Natural killer cell treated with Interleukin-12 subunit alpha and Interleukin-12 subunit beta and Interleukin-15 and Interleukin-18, amount 100 ng/mL, for 72 hours (primary cell): ENCODE data around the gene PRRT4. TPM values are rescaled to one million over a fixed set of nuclear protein-coding genes. Genes with fewer than 3 reads are reported as not detected.

ENCODE experiments used
- ATAC-seq, 2 donors: fragments of 150-1000 bp; cut with Tn5 transposase in 1 of 2; sonication (Bioruptor Pico), chemical (Tn5 transposase) in 1 of 2; 2 replicates each; pipeline ENCODE4 v1.10.0; 2021
- DNase-seq: peaks from one replicate; pipeline ENCODE4 v3.0.0; 2022; ENCODE audit warnings: low spot score
- H3K27ac Mint-ChIP-seq, 2 donors: 1 replicate in 1 of 2; 2 replicates in 1 of 2; pipeline ENCODE4 v1.8.0; 2022; ENCODE audit warnings: mixed read lengths in 2 of 2, mild to moderate bottlenecking in 1 of 2, moderate library complexity in 1 of 2
- H3K27me3 Mint-ChIP-seq, 2 donors: 1 replicate in 1 of 2; 2 replicates in 1 of 2; pipeline ENCODE4 v1.8.0; 2022; ENCODE audit warnings: mixed read lengths in 2 of 2
- H3K36me3 Mint-ChIP-seq: one replicate; pipeline ENCODE4 v1.8.0; 2022; ENCODE audit warnings: mixed read lengths
- H3K4me1 Mint-ChIP-seq, 2 donors: 1 replicate in 1 of 2; 2 replicates in 1 of 2; pipeline ENCODE4 v1.8.0; 2022; ENCODE audit warnings: low read depth in 2 of 2, mixed read lengths in 2 of 2, mild to moderate bottlenecking in 1 of 2
- H3K4me3 Mint-ChIP-seq: one replicate; pipeline ENCODE4 v1.8.0; 2022; ENCODE audit warnings: mixed read lengths
- H3K9me3 Mint-ChIP-seq: 2 replicates; pipeline ENCODE4 v1.8.0; 2022; ENCODE audit warnings: mixed read lengths
- total RNA-seq, 2 donors: library from RNA; stranded (reverse); gene quantifications; one replicate each; pipeline ENCODE4 v1.2.3, GENCODE V29; 2022

The PRRT4 gene
- total RNA-seq, 2 donors from 2014 or later, result not detected

GRCh38 chr7:128374041-128374440, 12.6 kb upstream of the PRRT4 start:
- no peaks in the 10 kb centered on the region for H3K36me3 Mint-ChIP-seq
- H3K9me3 Mint-ChIP-seq, result no peaks in the 10 kb centered on the region
- no peak overlapping the region for H3K4me3 Mint-ChIP-seq
- H3K27me3 Mint-ChIP-seq, result peaks cover 11 to 32% of the 10 kb centered on the region in 2 donors
- H3K27ac Mint-ChIP-seq, result no peak overlapping the region
- ATAC-seq (no peak), DNase-seq (no peak)
- H3K4me1 Mint-ChIP-seq, result no peaks in the 10 kb centered on the region

GRCh38 chr7:128373606-128374005, 12.1 kb upstream of the PRRT4 start:
- ATAC-seq (no peak), DNase-seq (no peak)
- H3K27me3 Mint-ChIP-seq, result peaks cover 11 to 32% of the 10 kb centered on the region in 2 donors
- no peak overlapping the region for H3K27ac Mint-ChIP-seq
- H3K4me1 Mint-ChIP-seq, result no peaks in the 10 kb centered on the region
- no peaks in the 10 kb centered on the region for H3K36me3 Mint-ChIP-seq
- no peaks in the 10 kb centered on the region for H3K9me3 Mint-ChIP-seq
- H3K4me3 Mint-ChIP-seq, result no peak overlapping the region

- peaks cover 22 to 45% of the 10 kb centered on the region in 2 donors for H3K27me3 Mint-ChIP-seq
- H3K4me1 Mint-ChIP-seq, result no peaks in the 10 kb centered on the region
- DNase-seq (no peak), ATAC-seq (no peak)
- H3K36me3 Mint-ChIP-seq, result no peaks in the 10 kb centered on the region
- H3K9me3 Mint-ChIP-seq, result no peaks in the 10 kb centered on the region
- no peak overlapping the region for H3K27ac Mint-ChIP-seq
- H3K4me3 Mint-ChIP-seq, result no peak overlapping the region
Observed at GRCh38 chr7:128370491-128370890, 9.0 kb upstream of the PRRT4 start.

- Mint-ChIP-seq H3K27me3 (peaks cover 49 to 66% of the 10 kb centered on the region in 2 donors), H3K9me3 (no peaks in the 10 kb centered on the region), H3K27ac (no peak overlapping the region), H3K36me3 (no peaks in the 10 kb centered on the region), H3K4me3 (no peak overlapping the region), H3K4me1 (peaks cover 8 to 12% of the 10 kb centered on the region in 2 donors)
- DNase-seq, result no peak
- ATAC-seq, result no peak
Observed at GRCh38 chr7:128366986-128367385, 5.5 kb upstream of the PRRT4 start.

- Mint-ChIP-seq H3K36me3 (no peaks in the 10 kb centered on the region), H3K9me3 (no peaks in the 10 kb centered on the region), H3K4me1 (peaks cover 11 to 15% of the 10 kb centered on the region in 2 donors), H3K27ac (no peak overlapping the region), H3K4me3 (no peak overlapping the region), H3K27me3 (peaks cover 49 to 66% of the 10 kb centered on the region in 2 donors)
- DNase-seq (no peak), ATAC-seq (no peak)
Observed at GRCh38 chr7:128366300-128366699, 4.8 kb upstream of the PRRT4 start.

GRCh38 chr7:128365432-128365831, 3.9 kb upstream of the PRRT4 start:
- Mint-ChIP-seq H3K4me3 (no peak overlapping the region), H3K27me3 (peaks cover 50 to 57% of the 10 kb centered on the region in 2 donors), H3K4me1 (peaks cover 17 to 21% of the 10 kb centered on the region in 2 donors), H3K9me3 (no peaks in the 10 kb centered on the region), H3K27ac (no peak overlapping the region), H3K36me3 (no peaks in the 10 kb centered on the region)
- no peak for DNase-seq
- no peak for ATAC-seq

GRCh38 chr7:128364166-128364870, 2.8 kb upstream of the PRRT4 start:
- no peak overlapping the region for H3K4me3 Mint-ChIP-seq
- no peaks in the 10 kb centered on the region for H3K9me3 Mint-ChIP-seq
- peaks cover 17 to 21% of the 10 kb centered on the region in 2 donors for H3K4me1 Mint-ChIP-seq
- ATAC-seq (no peak), DNase-seq (no peak)
- H3K27ac Mint-ChIP-seq, result no peak overlapping the region
- peaks cover 50 to 57% of the 10 kb centered on the region in 2 donors for H3K27me3 Mint-ChIP-seq
- H3K36me3 Mint-ChIP-seq, result no peaks in the 10 kb centered on the region

GRCh38 chr7:128363261-128363721, 1.8 kb upstream of the PRRT4 start:
- ATAC-seq, result no peak
- Mint-ChIP-seq H3K27me3 (peaks cover 50 to 57% of the 10 kb centered on the region in 2 donors), H3K27ac (no peak overlapping the region), H3K9me3 (no peaks in the 10 kb centered on the region), H3K4me1 (peaks cover 17 to 21% of the 10 kb centered on the region in 2 donors), H3K4me3 (peak overlapping the region; percentile 74), H3K36me3 (no peaks in the 10 kb centered on the region)
- DNase-seq, result no peak

- peak in 1 of 2 donors; percentile 53 for ATAC-seq
- no peak for DNase-seq
- Mint-ChIP-seq H3K4me3 (peak overlapping the region; percentile 74), H3K9me3 (no peaks in the 10 kb centered on the region), H3K27me3 (peaks cover 50 to 57% of the 10 kb centered on the region in 2 donors), H3K4me1 (peaks cover 17 to 21% of the 10 kb centered on the region in 2 donors), H3K36me3 (no peaks in the 10 kb centered on the region), H3K27ac (no peak overlapping the region)
Observed at GRCh38 chr7:128362670-128363069, 1.2 kb upstream of the PRRT4 start.

- DNase-seq, result no peak
- Mint-ChIP-seq H3K27me3 (peaks cover 37% of the 10 kb centered on the region in 2 donors), H3K4me3 (no peak overlapping the region), H3K27ac (no peak overlapping the region), H3K36me3 (no peaks in the 10 kb centered on the region), H3K9me3 (no peaks in the 10 kb centered on the region), H3K4me1 (peaks cover 21 to 26% of the 10 kb centered on the region in 2 donors)
- ATAC-seq, result no peak
Observed at GRCh38 chr7:128360359-128360678, 1.2 kb downstream of the PRRT4 start.

GRCh38 chr7:128359939-128360338, 1.6 kb downstream of the PRRT4 start:
- no peak overlapping the region for H3K27ac Mint-ChIP-seq
- peaks cover 21 to 26% of the 10 kb centered on the region in 2 donors for H3K4me1 Mint-ChIP-seq
- no peaks in the 10 kb centered on the region for H3K36me3 Mint-ChIP-seq
- no peak for ATAC-seq
- no peak overlapping the region for H3K4me3 Mint-ChIP-seq
- no peaks in the 10 kb centered on the region for H3K9me3 Mint-ChIP-seq
- peaks cover 33% of the 10 kb centered on the region in 2 donors for H3K27me3 Mint-ChIP-seq
- DNase-seq, result no peak

- no peak overlapping the region for H3K27ac Mint-ChIP-seq
- DNase-seq (no peak), ATAC-seq (no peak)
- H3K9me3 Mint-ChIP-seq, result no peaks in the 10 kb centered on the region
- no peaks in the 10 kb centered on the region for H3K36me3 Mint-ChIP-seq
- H3K27me3 Mint-ChIP-seq, result peaks cover 27% of the 10 kb centered on the region in 2 donors
- H3K4me3 Mint-ChIP-seq, result no peak overlapping the region
- peaks cover 21 to 26% of the 10 kb centered on the region in 2 donors for H3K4me1 Mint-ChIP-seq
Observed at GRCh38 chr7:128359336-128359735, 2.2 kb downstream of the PRRT4 start.

GRCh38 chr7:128358233-128358632, 3.3 kb downstream of the PRRT4 start:
- no peaks in the 10 kb centered on the region for H3K9me3 Mint-ChIP-seq
- no peak overlapping the region for H3K27ac Mint-ChIP-seq
- no peak overlapping the region for H3K4me3 Mint-ChIP-seq
- DNase-seq (no peak), ATAC-seq (no peak)
- peaks cover 22 to 26% of the 10 kb centered on the region in 2 donors for H3K4me1 Mint-ChIP-seq
- H3K27me3 Mint-ChIP-seq, result peaks cover 25% of the 10 kb centered on the region in 2 donors
- H3K36me3 Mint-ChIP-seq, result no peaks in the 10 kb centered on the region

GRCh38 chr7:128357217-128357613, 4.3 kb downstream of the PRRT4 start:
- no peak overlapping the region for H3K4me3 Mint-ChIP-seq

More at GRCh38 chr7:128357217-128357613, 4.3 kb downstream of the PRRT4 start:
- Mint-ChIP-seq H3K27ac (no peak overlapping the region), H3K9me3 (no peaks in the 10 kb centered on the region), H3K36me3 (no peaks in the 10 kb centered on the region), H3K4me1 (peaks cover 17 to 20% of the 10 kb centered on the region in 2 donors), H3K27me3 (peaks cover 22 to 24% of the 10 kb centered on the region in 2 donors)
- ATAC-seq, result no peak
- DNase-seq, result no peak
